B cell (primary cell): ENCODE measurements around the gene JPH2. TPM values are rescaled to one million over a fixed set of nuclear protein-coding genes. Genes with fewer than 3 reads are reported as not detected.

ENCODE experiments used
- ATAC-seq: fragments of 200-7000 bp; cut with Tn5 transposase; one replicate; pipeline ENCODE4 v1.10.0; 2021; ENCODE audit warnings: low read depth, mild to moderate bottlenecking, moderate number of reproducible peaks, moderate library complexity
- CTCF ChIA-PET: fragments of 350-600 bp; sonication (Branson Sonifier 250); formaldehyde crosslinking; loops from one replicate; lab custom pipeline; 2021; ENCODE audit warnings: antibody characterized with exemption, inconsistent platforms; lab: Charles Lee
- POLR2A ChIA-PET: fragments of 350-600 bp; sonication (Branson Sonifier 250); formaldehyde crosslinking; loops from one replicate; lab custom pipeline; 2021; ENCODE audit warnings: antibody characterized with exemption; lab: Charles Lee
- DNase-seq: peaks from one replicate; pipeline ENCODE4 v3.0.0; 2013
- H2AFZ ChIP-seq: 2 replicates; pipeline ENCODE4 v1.6.1; 2012; ENCODE audit warnings: mild to moderate bottlenecking, low read depth, low read length; ENCODE audit not compliant: insufficient read depth, poor library complexity, severe bottlenecking
- H3K27ac ChIP-seq, 2 donors: 1 replicate in 1 of 2; 2 replicates in 1 of 2; pipeline ENCODE4 v1.5.1; 2012 to 2013; ENCODE audit warnings: low read length in 2 of 2, mild to moderate bottlenecking in 2 of 2, moderate library complexity in 1 of 2
- H3K27me3 ChIP-seq, 4 experiments: fragments of 200-600 bp in 1 of 4; sonication (generic) in 1 of 4; replicated peaks in 1 of 4; 1 replicate in 2 of 4; 2 replicates in 2 of 4; pipeline versions ENCODE4 v1.6.1 to v1.7.0; 2013 to 2016; ENCODE audit warnings: low read length in 3 of 4, mild to moderate bottlenecking in 2 of 4, mixed read lengths in 1 of 4, moderate library complexity in 1 of 4; ENCODE audit not compliant: insufficient read depth in 4 of 4, control insufficient read depth in 3 of 4; ENCODE audit errors: control extremely low read depth in 1 of 4
- H3K36me3 ChIP-seq, 2 experiments: replicated peaks in 1 of 2; 1 replicate in 1 of 2; 2 replicates in 1 of 2; pipeline versions ENCODE4 v1.6.1 to v1.7.1; 2013; ENCODE audit warnings: low read length in 1 of 2; ENCODE audit not compliant: insufficient read depth in 2 of 2, control insufficient read depth in 1 of 2; ENCODE audit errors: control extremely low read depth in 1 of 2, extremely low read depth in 1 of 2
- H3K4me1 ChIP-seq, 2 donors: fragments of 200-600 bp in 1 of 2; sonication (generic) in 1 of 2; 1 replicate in 1 of 2; 2 replicates in 1 of 2; pipeline versions ENCODE4 v1.5.1 to v1.6.1; 2013 to 2017; ENCODE audit warnings: low read length in 2 of 2; ENCODE audit not compliant: control insufficient read depth in 2 of 2, insufficient read depth in 2 of 2
- H3K4me2 ChIP-seq: replicated peaks from 2 replicates; pipeline ENCODE3; 2012; ENCODE audit warnings: mild to moderate bottlenecking, low read depth, low read length; ENCODE audit not compliant: poor library complexity, severe bottlenecking
- H3K4me3 ChIP-seq, 5 experiments: fragments of 200-600 bp in 1 of 5; sonication (generic) in 1 of 5; 1 replicate in 3 of 5; 2 replicates in 2 of 5; pipeline versions ENCODE4 v1.5.1 to v1.7.0; 2011 to 2016; ENCODE audit warnings: low read length in 4 of 5, mild to moderate bottlenecking in 4 of 5, low read depth in 2 of 5, control low read depth in 1 of 5, moderate library complexity in 1 of 5; ENCODE audit not compliant: insufficient read depth in 1 of 5; ENCODE audit errors: control extremely low read depth in 1 of 5, extremely low read depth in 1 of 5
- H3K79me2 ChIP-seq: fragments of 200-600 bp; sonication (generic); one replicate; pipeline ENCODE4 v1.6.0; 2016; ENCODE audit warnings: low read length; ENCODE audit not compliant: control insufficient read depth, insufficient read depth
- H3K9ac ChIP-seq: fragments of 200-600 bp; sonication (generic); 2 replicates; pipeline ENCODE4 v1.6.1; 2017; ENCODE audit warnings: mild to moderate bottlenecking, low read length, moderate library complexity
- H3K9me3 ChIP-seq, 3 donors: one replicate each; pipeline versions ENCODE4 v1.6.1 to v1.7.1; 2013; ENCODE audit warnings: low read length in 2 of 3; ENCODE audit not compliant: control insufficient read depth in 2 of 3, insufficient read depth in 1 of 3; ENCODE audit errors: control extremely low read depth in 1 of 3
- H4K20me1 ChIP-seq: 2 replicates; pipeline ENCODE4 v1.6.0; 2012; ENCODE audit warnings: mild to moderate bottlenecking, low read length; ENCODE audit not compliant: insufficient read depth, control insufficient read depth, poor library complexity, severe bottlenecking
- H3K27ac Mint-ChIP-seq: one replicate; pipeline ENCODE4 v1.8.0; 2021; ENCODE audit warnings: mixed read lengths
- H3K27me3 Mint-ChIP-seq: one replicate; pipeline ENCODE4 v1.8.0; 2021; ENCODE audit warnings: mixed read lengths
- H3K4me1 Mint-ChIP-seq: one replicate; pipeline ENCODE4 v1.8.0; 2021; ENCODE audit warnings: mixed read lengths
- H3K4me3 Mint-ChIP-seq: one replicate; pipeline ENCODE4 v1.8.0; 2021; ENCODE audit warnings: mixed read lengths
- H3K9me3 Mint-ChIP-seq: one replicate; pipeline ENCODE4 v1.8.0; 2022; ENCODE audit warnings: mixed read lengths; ENCODE audit not compliant: insufficient read depth
- EZH2 ChIP-seq: IDR thresholded peaks from 2 replicates; pipeline ENCODE4 v1.6.1; 2012; ENCODE audit warnings: borderline replicate concordance, low read depth, mild to moderate bottlenecking, moderate library complexity, low read length; ENCODE audit not compliant: insufficient read depth, poor library complexity, severe bottlenecking
- WGBS: methylation state at CpG from one replicate; pipeline ENCODE4 v1.1.5; 2013; ENCODE audit warnings: missing lambda C conversion rate; ENCODE audit not compliant: insufficient coverage; 5-methylcytosine and 5-hydroxymethylcytosine counted together
- intact Hi-C: fragments of 100-400 bp; cut with micrococcal nuclease; formaldehyde crosslinking; loops from one replicate; pipeline ENCODE4 v1.10.0; 2022
- polyA plus RNA-seq: library from polyadenylated mRNA; depleted of rRNA; stranded (reverse); fragments of >200 nt; gene quantifications from 2 replicates; pipeline ENCODE4 v1.2.3, GENCODE V29; 2012
- total RNA-seq, 2 donors: library from RNA; stranded (reverse); fragments of 120-200 nt in 1 of 2; gene quantifications; 1 replicate in 1 of 2; 2 replicates in 1 of 2; pipeline versions ENCODE4 v1.2.3 to v1.2.4, GENCODE V29; 2013 to 2022
- TF ChIP-seq, protein P1 (sequence below): fragments of 200-600 bp; IDR thresholded peaks from one replicate; pipeline ENCODE4 v1.8.0; 2022; ENCODE audit warnings: antibody characterized with exemption, mild to moderate bottlenecking

JPH2 gene
- total and polyA plus RNA-seq, 2 donors (not counting 1 experiment from before 2014, with no cell fraction given) = 0.10 TPM; not detected in 1

DNA sequence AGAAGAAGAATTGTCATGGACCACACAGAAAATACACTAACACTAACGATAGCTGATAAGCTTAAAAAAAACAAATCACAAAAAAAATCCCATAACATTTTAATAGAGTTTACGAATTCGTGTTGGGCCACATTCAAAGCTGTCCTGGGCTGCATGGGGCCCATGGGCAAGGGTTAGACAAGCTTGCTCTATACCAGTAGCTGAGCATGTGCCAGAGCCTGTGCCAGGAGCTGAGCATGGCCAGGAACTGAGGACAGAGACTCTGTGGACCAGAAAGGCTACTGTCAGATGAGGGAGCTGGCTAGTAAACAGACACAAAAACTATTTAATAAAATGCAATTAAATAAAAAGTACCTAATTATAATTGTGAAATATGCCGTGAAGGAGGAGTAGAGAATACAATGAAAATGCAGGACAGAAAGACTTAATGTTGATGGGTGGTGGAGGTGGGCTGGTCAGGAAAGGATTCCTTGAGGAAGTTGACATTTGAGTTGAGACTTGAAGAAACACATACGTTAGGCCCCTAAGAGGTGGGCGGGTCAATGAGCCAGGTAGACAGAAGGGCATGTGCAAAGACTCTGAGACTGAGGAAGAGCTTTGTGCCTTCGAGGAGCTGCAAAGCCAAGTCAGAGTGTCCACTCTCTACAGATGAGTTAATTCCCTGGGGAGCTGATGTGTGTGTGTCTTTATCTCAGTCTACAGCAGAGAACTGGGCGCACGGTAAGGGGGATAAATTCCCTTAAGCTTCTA lies 66.1 kb downstream of the JPH2 start:
- no peak overlapping the region for H3K27ac Mint-ChIP-seq
- TF ChIP-seq, protein P1, sequence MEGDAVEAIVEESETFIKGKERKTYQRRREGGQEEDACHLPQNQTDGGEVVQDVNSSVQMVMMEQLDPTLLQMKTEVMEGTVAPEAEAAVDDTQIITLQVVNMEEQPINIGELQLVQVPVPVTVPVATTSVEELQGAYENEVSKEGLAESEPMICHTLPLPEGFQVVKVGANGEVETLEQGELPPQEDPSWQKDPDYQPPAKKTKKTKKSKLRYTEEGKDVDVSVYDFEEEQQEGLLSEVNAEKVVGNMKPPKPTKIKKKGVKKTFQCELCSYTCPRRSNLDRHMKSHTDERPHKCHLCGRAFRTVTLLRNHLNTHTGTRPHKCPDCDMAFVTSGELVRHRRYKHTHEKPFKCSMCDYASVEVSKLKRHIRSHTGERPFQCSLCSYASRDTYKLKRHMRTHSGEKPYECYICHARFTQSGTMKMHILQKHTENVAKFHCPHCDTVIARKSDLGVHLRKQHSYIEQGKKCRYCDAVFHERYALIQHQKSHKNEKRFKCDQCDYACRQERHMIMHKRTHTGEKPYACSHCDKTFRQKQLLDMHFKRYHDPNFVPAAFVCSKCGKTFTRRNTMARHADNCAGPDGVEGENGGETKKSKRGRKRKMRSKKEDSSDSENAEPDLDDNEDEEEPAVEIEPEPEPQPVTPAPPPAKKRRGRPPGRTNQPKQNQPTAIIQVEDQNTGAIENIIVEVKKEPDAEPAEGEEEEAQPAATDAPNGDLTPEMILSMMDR = no peak
- TF ChIP-seq EZH2 = no peak
- H3K4me1 ChIP-seq = no peaks in the 10 kb centered on the region
- no peaks in the 10 kb centered on the region for H4K20me1 ChIP-seq
- H3K9me3 Mint-ChIP-seq = no peaks in the 10 kb centered on the region
- no peak overlapping the region for H3K4me2 ChIP-seq
- H3K4me1 Mint-ChIP-seq = peaks cover 3% of the 10 kb centered on the region
- H3K36me3 ChIP-seq = no peaks in the 10 kb centered on the region
- ChIA-PET POLR2A (no interaction called here), CTCF (interaction anchor here (0.6 to 7.8 kb wide), 3 partner anchors 68 to 1192 kb away, joined by 3 to 78 read pairs (median 5); partner anchors contain the start of gene FITM2)
- no peak for DNase-seq
- H3K27me3 Mint-ChIP-seq = peaks cover 48% of the 10 kb centered on the region
- H3K4me3 Mint-ChIP-seq = no peak overlapping the region
- H3K27ac ChIP-seq = no peak overlapping the region
- H2AFZ ChIP-seq = no peak overlapping the region
- WGBS = 85% methylated on average over 5 of the region's 9 CpGs
- no peak overlapping the region for H3K4me3 ChIP-seq
- no peak overlapping the region for H3K9ac ChIP-seq
- no peaks in the 10 kb centered on the region for H3K9me3 ChIP-seq
- ATAC-seq = no peak
- no peaks in the 10 kb centered on the region for H3K79me2 ChIP-seq
- H3K27me3 ChIP-seq = peaks cover 0 to 11% (median 2%) of the 10 kb centered on the region in 4 experiments
- intact Hi-C loops = no loop called here
